Measurements from ENCODE around the gene ENPP1. TPM values are rescaled to one million over a fixed set of nuclear protein-coding genes. Genes with fewer than 3 reads are reported as not detected.

ENPP1 gene
- total and polyA plus RNA-seq, 2 of the 4 experiments (the other 2 are of a cell fraction), result 10.9 to 38.9 TPM

- in situ Hi-C loops (cut with MboI; ENCODE audit: low sequenced_read_pairs), result no loop called here
Measured at GRCh38 chr6:131831886-131832285, 24.1 kb downstream of the ENPP1 start.

More at GRCh38 chr6:131831886-131832285, 24.1 kb downstream of the ENPP1 start:
- Histone ChIP-seq H3K4ac (ENCODE audit: low read depth, low read length) (no peak overlapping the region), H2AFZ (replicated peaks; ENCODE audit: low read length, poor library complexity) (no peak overlapping the region), H4K91ac (ENCODE audit: insufficient read depth, low read depth, low read length) (no peak overlapping the region), H3K23ac (ENCODE audit: low read depth, low read length) (no peak overlapping the region), H3K4me3 (ENCODE audit: insufficient read depth, low read depth, low read length) (no peak overlapping the region), H2BK120ac (ENCODE audit: low read depth, low read length) (no peak overlapping the region), H4K20me1 (ENCODE audit: insufficient read depth, low read length) (no peaks in the 10 kb centered on the region), H3K18ac (ENCODE audit: low read depth, low read length) (no peak overlapping the region), H3K27ac (ENCODE audit: insufficient read depth, low read length) (no peak overlapping the region), H3K9ac (ENCODE audit: low read depth, low read length) (no peak overlapping the region), H2BK20ac (ENCODE audit: low read depth, low read length) (no peak overlapping the region; the same call in 1 of the 2 replicates), H4K8ac (ENCODE audit: low read depth in 2 of 2, low read length in 2 of 2) (no peak overlapping the region), H3K4me1 (ENCODE audit: control insufficient read depth, insufficient read depth, low read length) (0 out of 2 replicates have a peak, but pooled peaks cover 2% of the 10 kb centered on the region), H2AK5ac (ENCODE audit: low read depth, low read length) (no peak overlapping the region), H2BK15ac (ENCODE audit: low read depth, low read length) (no peak overlapping the region), H2AK9ac (replicated peaks; ENCODE audit: low read depth, low read length, poor library complexity) (no peak overlapping the region), H4K5ac (ENCODE audit: low read depth, low read length) (no peak overlapping the region), H3K9me3 (ENCODE audit: control insufficient read depth, insufficient read depth, low read length) (no peaks in the 10 kb centered on the region), H3K79me1 (ENCODE audit: low read depth in 1 of 2, low read length in 2 of 2) (peaks cover 0 to 15% of the 10 kb centered on the region in 2 experiments; a peak in 3 of 4 replicates), H3K27me3 (ENCODE audit: control insufficient read depth, insufficient read depth, low read length) (no peaks in the 10 kb centered on the region), H3K14ac (replicated peaks; ENCODE audit: low read depth, low read length) (no peak overlapping the region), H3K56ac (ENCODE audit: extremely low read depth, insufficient read depth, low read length) (no peak overlapping the region), H3K9me1 (ENCODE audit: insufficient read depth, low read length) (no peaks in the 10 kb centered on the region), H3K36me3 (ENCODE audit: control insufficient read depth, insufficient read depth, low read length) (no peaks in the 10 kb centered on the region), H2BK5ac (ENCODE audit: low read depth, low read length, poor library complexity, severe bottlenecking) (no peak overlapping the region), H3K4me2 (ENCODE audit: low read depth, low read length) (no peak overlapping the region)
- dilution Hi-C loops (cut with HindIII; ENCODE audit: low sequenced_read_pairs, unreplicated experiment), result no loop called here
- BruUV-seq (replicated peaks), result no TSS peak
- no peak for DNase-seq
- no peak for ATAC-seq (ENCODE audit: low read depth)
- intact Hi-C loops (cut with micrococcal nuclease), result no loop called here
- TF ChIP-seq RFX5 (IDR thresholded peaks at IDR 0.05; ENCODE audit: low read depth, low read length) (no peak), ELK1 (IDR thresholded peaks at IDR 0.05; ENCODE audit: borderline replicate concordance, low read depth, low read length) (no peak), RAD21 (IDR thresholded peaks at IDR 0.05; ENCODE audit: low read length) (no peak), SMC3 (IDR thresholded peaks at IDR 0.05; ENCODE audit: low read depth, low read length) (no peak), NFE2L2 (IDR thresholded peaks at IDR 0.05; ENCODE audit: low read depth, low read length) (no peak), CHD1 (IDR thresholded peaks at IDR 0.05; ENCODE audit: low read depth, low read length) (no peak), CTCF (conservative IDR thresholded peaks at IDR 0.05; ENCODE audit: low read depth, low read length) (no peak), USF2 (IDR thresholded peaks at IDR 0.05; ENCODE audit: low read depth, low read length) (no peak), BHLHE40 (IDR thresholded peaks at IDR 0.05; ENCODE audit: low read depth, low read length) (no peak), MAZ (IDR thresholded peaks at IDR 0.05; ENCODE audit: borderline replicate concordance, low read depth, low read length) (no peak), RCOR1 (IDR thresholded peaks at IDR 0.05; ENCODE audit: insufficient replicate concordance, low read length) (no peak), CEBPB (IDR thresholded peaks at IDR 0.05; ENCODE audit: low read depth, low read length) (no peak), FOS (IDR thresholded peaks at IDR 0.05; ENCODE audit: low read depth, low read length) (no peak), MXI1 (IDR thresholded peaks at IDR 0.05; ENCODE audit: borderline replicate concordance, low read depth, low read length) (no peak), POLR2A (IDR thresholded peaks at IDR 0.05; ENCODE audit: low read depth, low read length) (no peak), MAFK (IDR thresholded peaks at IDR 0.05; ENCODE audit: low read depth, low read length) (no peak)
- CTCF ChIA-PET, result no interaction called here
- POLR2A ChIA-PET (ENCODE audit: unreplicated experiment), result no interaction called here
- WGBS, 2 experiments (ENCODE audit: extremely low coverage in 2 of 2, insufficient read length in 1 of 2), result no CpG with 5 or more reads among the region's 1 CpG

Data from IMR-90 (cell line).